PC-9 (cell line): ENCODE measurements around the gene FOXG1. TPM values are rescaled to one million over a fixed set of nuclear protein-coding genes. Genes with fewer than 3 reads are reported as not detected.

Source experiments
- BruUV-seq: library from RNA; stranded (reverse); fragments of 400-500 nt; replicated peaks from 2 replicates; lab custom pipeline; 2021; lab: Mats Ljungman, UMichigan
- CTCF ChIA-PET: fragments of 300-600 bp; sonication (Branson Sonifier 250); formaldehyde crosslinking; loops from one replicate; lab custom pipeline; 2022; ENCODE audit warnings: antibody characterized with exemption; lab: Charles Lee
- POLR2A ChIA-PET: fragments of 300-600 bp; sonication (Branson Sonifier 250); formaldehyde crosslinking; loops from one replicate; lab custom pipeline; 2022; ENCODE audit warnings: antibody characterized with exemption; ENCODE audit not compliant: unreplicated experiment; lab: Charles Lee
- DNase-seq, 2 experiments: peaks; one replicate each; pipeline versions ENCODE4 v3.0.0 to v3.0.0-alpha.2; 2015 to 2022; ENCODE audit warnings: mixed read lengths in 1 of 2
- H2AFZ ChIP-seq: fragments of 200-600 bp; sonication (generic); 2 replicates; pipeline ENCODE4 v1.8.1; 2017; ENCODE audit warnings: antibody characterized with exemption
- H3F3A ChIP-seq: fragments of 200-600 bp; sonication (generic); 2 replicates; pipeline ENCODE4 v1.8.1; 2017; ENCODE audit warnings: antibody characterized with exemption, mild to moderate bottlenecking, low read depth; ENCODE audit not compliant: insufficient read depth
- H3K27ac ChIP-seq: fragments of 200-600 bp; sonication (generic); 2 replicates; pipeline ENCODE4 v1.6.1; 2016; ENCODE audit warnings: mixed run types
- H3K27me3 ChIP-seq: fragments of 200-600 bp; sonication (generic); 2 replicates; pipeline ENCODE4 v1.6.1; 2016; ENCODE audit warnings: low read depth, mixed run types; ENCODE audit not compliant: insufficient read depth
- H3K36me3 ChIP-seq: fragments of 200-600 bp; sonication (generic); 2 replicates; pipeline ENCODE4 v1.6.1; 2016; ENCODE audit warnings: low read depth, mixed run types
- H3K4me1 ChIP-seq: fragments of 200-600 bp; sonication (generic); replicated peaks from 2 replicates; pipeline ENCODE4 v1.6.1; 2016; ENCODE audit warnings: mixed run types; ENCODE audit not compliant: insufficient read depth
- H3K4me2 ChIP-seq: fragments of 200-600 bp; sonication (generic); 2 replicates; pipeline ENCODE4 v1.6.1; 2017; ENCODE audit warnings: mixed run types
- H3K4me3 ChIP-seq: fragments of 200-600 bp; sonication (generic); 2 replicates; pipeline ENCODE4 v1.6.1; 2016; ENCODE audit warnings: mixed run types
- H3K79me2 ChIP-seq: fragments of 200-600 bp; sonication (generic); 2 replicates; pipeline ENCODE4 v1.6.1; 2017; ENCODE audit warnings: low read depth, mixed run types
- H3K9me2 ChIP-seq: fragments of 200-600 bp; sonication (generic); 2 replicates; pipeline ENCODE4 v1.8.1; 2017; ENCODE audit warnings: mild to moderate bottlenecking; ENCODE audit not compliant: insufficient read depth
- H3K9me3 ChIP-seq: fragments of 200-600 bp; sonication (generic); 2 replicates; pipeline ENCODE4 v1.8.1; 2016; ENCODE audit warnings: low read depth; ENCODE audit not compliant: insufficient read depth
- H4K20me1 ChIP-seq: fragments of 200-600 bp; sonication (generic); 2 replicates; pipeline ENCODE4 v1.8.1; 2017; ENCODE audit not compliant: insufficient read depth
- EZH2 ChIP-seq: fragments of 200-600 bp; sonication (generic); IDR thresholded peaks from 2 replicates; pipeline ENCODE4 v1.8.0; 2017; ENCODE audit warnings: antibody characterized with exemption, low read depth
- intact Hi-C: fragments of 100-400 bp; cut with micrococcal nuclease; formaldehyde crosslinking; loops from one replicate; pipeline ENCODE4 v1.10.0; 2022; ENCODE audit not compliant: unreplicated experiment
- total RNA-seq: library from RNA; stranded (reverse); gene quantifications from 2 replicates; pipeline ENCODE4 v1.2.3, GENCODE V29; 2021
- TF ChIP-seq, protein P1 (sequence below): fragments of 200-600 bp; sonication (generic); conservative IDR thresholded peaks from 2 replicates; pipeline ENCODE4 v1.6.1; 2017; ENCODE audit warnings: mixed run types, antibody characterized with exemption, mild to moderate bottlenecking, moderate library complexity

Gene FOXG1
- total RNA-seq, 1 experiment from 2014 or later = not detected

GRCh38 chr14:28774764-28775735, 8.5 kb downstream of the FOXG1 start:
- no peak for TF ChIP-seq EZH2
- TF ChIP-seq, protein P1, sequence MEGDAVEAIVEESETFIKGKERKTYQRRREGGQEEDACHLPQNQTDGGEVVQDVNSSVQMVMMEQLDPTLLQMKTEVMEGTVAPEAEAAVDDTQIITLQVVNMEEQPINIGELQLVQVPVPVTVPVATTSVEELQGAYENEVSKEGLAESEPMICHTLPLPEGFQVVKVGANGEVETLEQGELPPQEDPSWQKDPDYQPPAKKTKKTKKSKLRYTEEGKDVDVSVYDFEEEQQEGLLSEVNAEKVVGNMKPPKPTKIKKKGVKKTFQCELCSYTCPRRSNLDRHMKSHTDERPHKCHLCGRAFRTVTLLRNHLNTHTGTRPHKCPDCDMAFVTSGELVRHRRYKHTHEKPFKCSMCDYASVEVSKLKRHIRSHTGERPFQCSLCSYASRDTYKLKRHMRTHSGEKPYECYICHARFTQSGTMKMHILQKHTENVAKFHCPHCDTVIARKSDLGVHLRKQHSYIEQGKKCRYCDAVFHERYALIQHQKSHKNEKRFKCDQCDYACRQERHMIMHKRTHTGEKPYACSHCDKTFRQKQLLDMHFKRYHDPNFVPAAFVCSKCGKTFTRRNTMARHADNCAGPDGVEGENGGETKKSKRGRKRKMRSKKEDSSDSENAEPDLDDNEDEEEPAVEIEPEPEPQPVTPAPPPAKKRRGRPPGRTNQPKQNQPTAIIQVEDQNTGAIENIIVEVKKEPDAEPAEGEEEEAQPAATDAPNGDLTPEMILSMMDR = no peak
- no peaks in the 10 kb centered on the region for H3K9me2 ChIP-seq
- H3F3A ChIP-seq = no peaks in the 10 kb centered on the region
- no TSS peak for BruUV-seq
- POLR2A ChIA-PET = no interaction called here
- H3K9me3 ChIP-seq = no peaks in the 10 kb centered on the region
- no peak overlapping the region for H3K4me2 ChIP-seq
- no peaks in the 10 kb centered on the region for H3K36me3 ChIP-seq
- H3K27ac ChIP-seq = no peak overlapping the region
- no peak overlapping the region for H3K4me3 ChIP-seq
- intact Hi-C loops = no loop called here
- CTCF ChIA-PET = interaction anchor here (0.6 kb wide), 1 partner anchor 163 kb away, joined by 3 read pairs; no protein-coding TSS in a partner anchor
- no peak for DNase-seq
- no peak overlapping the region for H2AFZ ChIP-seq
- H4K20me1 ChIP-seq = no peaks in the 10 kb centered on the region
- no peaks in the 10 kb centered on the region for H3K79me2 ChIP-seq
- H3K27me3 ChIP-seq = no peaks in the 10 kb centered on the region
- no peaks in the 10 kb centered on the region for H3K4me1 ChIP-seq

DNA sequence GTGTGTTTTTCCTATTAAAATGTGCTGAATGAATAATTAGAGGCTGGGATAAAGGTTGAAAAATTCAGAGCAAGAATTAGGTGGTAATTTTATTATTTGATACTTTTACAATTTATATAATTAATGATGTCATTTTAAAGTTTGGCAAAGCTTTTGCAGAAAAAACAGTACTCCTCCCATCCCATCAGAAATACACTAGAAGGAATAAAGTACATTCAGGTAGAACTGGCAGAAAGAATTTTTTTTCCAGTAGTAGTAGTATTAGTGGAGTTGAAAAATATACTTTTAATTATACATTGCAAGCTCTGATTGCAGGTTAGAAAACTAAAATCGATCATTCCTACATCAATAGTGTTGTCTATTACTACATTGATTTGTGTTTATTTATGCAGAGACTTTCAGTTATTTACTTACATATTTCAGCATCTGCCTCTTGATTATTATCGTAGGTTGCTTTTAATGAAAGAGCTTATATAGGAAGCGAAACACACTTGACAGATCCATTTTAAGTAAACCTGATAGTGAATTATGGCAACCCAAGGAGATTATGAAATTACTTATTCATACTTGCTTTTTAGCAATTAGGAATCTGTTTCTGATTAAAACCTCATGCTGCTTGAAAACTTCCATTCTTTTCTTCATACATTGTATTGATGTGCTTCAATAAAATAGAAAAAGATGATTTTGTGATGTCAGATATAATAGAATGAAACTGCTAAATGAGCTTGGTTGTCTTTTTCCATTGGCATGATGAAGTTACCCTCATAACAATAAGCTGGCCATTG, 10.1 kb downstream of the FOXG1 start:
- no peak overlapping the region for H3K4me3 ChIP-seq
- H3K79me2 ChIP-seq = no peaks in the 10 kb centered on the region
- H2AFZ ChIP-seq = no peak overlapping the region
- H3K9me2 ChIP-seq = no peaks in the 10 kb centered on the region
- no peaks in the 10 kb centered on the region for H3K9me3 ChIP-seq
- H4K20me1 ChIP-seq = no peaks in the 10 kb centered on the region
- intact Hi-C loops = no loop called here
- H3K4me1 ChIP-seq = no peaks in the 10 kb centered on the region
- H3K27me3 ChIP-seq = no peaks in the 10 kb centered on the region
- POLR2A ChIA-PET = no interaction called here
- no peaks in the 10 kb centered on the region for H3K36me3 ChIP-seq
- H3K4me2 ChIP-seq = no peak overlapping the region
- no peak for DNase-seq
- H3F3A ChIP-seq = no peaks in the 10 kb centered on the region
- no peak for TF ChIP-seq EZH2
- TF ChIP-seq, protein P1 = no peak
- no TSS peak for BruUV-seq
- CTCF ChIA-PET = no interaction called here
- no peak overlapping the region for H3K27ac ChIP-seq

DNA sequence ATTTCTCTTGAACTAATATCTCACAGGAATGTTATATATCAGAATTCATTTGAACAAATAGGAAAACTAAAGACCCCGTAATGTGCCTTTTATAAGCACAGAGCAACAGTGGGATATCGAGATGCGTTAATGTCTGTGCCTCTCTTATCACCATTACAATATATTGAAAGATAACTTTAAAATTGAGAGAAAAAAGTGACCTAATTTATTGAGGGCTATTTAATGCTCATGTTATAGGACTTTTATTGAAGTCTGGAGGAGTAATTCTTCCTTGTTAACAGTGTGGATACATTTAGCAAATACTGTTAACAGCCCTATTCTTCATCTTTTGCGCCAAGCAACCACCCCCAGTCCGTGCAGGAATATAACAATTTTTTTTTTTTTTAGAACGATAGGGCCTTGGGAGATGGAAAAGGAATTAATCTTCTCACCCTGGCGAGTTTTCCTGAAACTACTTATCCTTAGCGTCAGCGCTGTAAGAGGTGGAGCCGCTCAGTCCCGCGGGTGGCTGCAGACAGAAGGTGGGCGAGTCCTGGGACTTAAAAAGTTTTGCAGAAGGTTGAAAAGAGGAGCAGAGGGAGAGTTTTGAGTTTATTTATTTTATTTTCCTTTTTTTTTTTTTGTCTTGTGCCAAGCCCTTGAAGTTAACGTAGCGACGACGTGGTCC, 11.0 kb downstream of the FOXG1 start:
- Histone ChIP-seq H3K9me2 (no peaks in the 10 kb centered on the region), H3K4me2 (no peak overlapping the region), H2AFZ (no peak overlapping the region), H3K4me1 (no peaks in the 10 kb centered on the region), H3K9me3 (no peaks in the 10 kb centered on the region), H3F3A (no peaks in the 10 kb centered on the region), H3K79me2 (no peaks in the 10 kb centered on the region), H3K4me3 (no peak overlapping the region), H3K27me3 (no peaks in the 10 kb centered on the region), H4K20me1 (no peaks in the 10 kb centered on the region), H3K36me3 (no peaks in the 10 kb centered on the region), H3K27ac (no peak overlapping the region)
- no peak for TF ChIP-seq EZH2
- TF ChIP-seq, protein P1 = no peak
- DNase-seq = no peak
- intact Hi-C loops = no loop called here
- POLR2A ChIA-PET = no interaction called here
- no TSS peak for BruUV-seq
- CTCF ChIA-PET = no interaction called here
